GM19043 (cell line): Measurements from ENCODE around the gene DGKD.

ENCODE experiments used
- ATAC-seq: cut with Tn5 transposase; IDR thresholded peaks from one replicate; pipeline ENCODE4 v1.9.1; 2021; ENCODE audit warnings: low read depth; ENCODE audit not compliant: unreplicated experiment

DGKD gene

DNA sequence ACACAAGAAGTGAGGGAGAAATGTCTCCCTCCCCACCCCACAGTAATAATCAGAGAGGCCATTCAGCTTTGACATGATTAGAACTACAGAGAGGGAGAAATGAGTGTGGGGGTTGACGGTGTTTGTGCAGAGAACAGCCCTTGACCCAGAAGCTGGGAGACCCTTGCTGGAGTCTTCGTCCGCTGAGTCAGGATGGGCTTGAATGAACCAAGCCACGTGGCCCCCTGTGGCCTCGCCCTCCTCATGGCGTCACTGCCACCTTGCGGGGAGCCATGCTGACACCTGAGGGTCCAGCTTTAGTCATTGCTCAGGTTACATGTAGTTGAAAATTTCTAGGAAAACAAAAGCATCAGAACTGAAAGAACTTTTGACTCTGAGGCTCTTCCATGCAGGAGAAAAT, 101.2 kb downstream of the DGKD start:
- ATAC-seq: no peak

- ATAC-seq: no peak
These were observed 101.8 kb downstream of the DGKD start for GRCh38 chr2:233456111-233456510.

- ATAC-seq: no peak
These were observed 102.6 kb downstream of the DGKD start for GRCh38 chr2:233456934-233457333.

- ATAC-seq: no peak
These were observed 103.1 kb downstream of the DGKD start for GRCh38 chr2:233457356-233457755.

- ATAC-seq: no peak
These were observed 103.8 kb downstream of the DGKD start for GRCh38 chr2:233458031-233458610.

DNA sequence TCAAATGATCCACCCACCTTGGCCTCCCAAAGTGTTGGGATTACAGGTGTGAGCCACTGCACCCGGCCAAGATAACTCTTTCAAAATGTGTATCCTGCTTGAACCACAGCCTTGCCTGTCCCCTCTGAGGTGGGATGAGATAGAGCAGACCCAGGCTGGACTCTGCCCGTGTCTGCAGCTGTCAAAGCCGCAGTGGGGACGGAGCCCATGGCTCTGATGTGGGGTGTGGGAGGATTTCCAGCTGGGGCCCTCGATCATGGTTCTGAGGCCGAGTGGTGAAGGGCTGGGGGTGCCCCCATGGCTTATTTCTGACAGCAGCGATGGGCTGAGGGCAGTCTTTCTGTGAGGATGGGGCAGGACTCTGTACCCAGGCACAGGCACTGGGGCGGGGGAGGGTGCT, 104.5 kb downstream of the DGKD start:
- ATAC-seq: no peak

- ATAC-seq: no peak
These were observed 105.1 kb downstream of the DGKD start for GRCh38 chr2:233459426-233459825.

- no peak for ATAC-seq
These were observed 106.6 kb downstream of the DGKD start for GRCh38 chr2:233460726-233461441.

GRCh38 chr2:233461481-233461891, 107.2 kb downstream of the DGKD start:
- no peak for ATAC-seq

DNA sequence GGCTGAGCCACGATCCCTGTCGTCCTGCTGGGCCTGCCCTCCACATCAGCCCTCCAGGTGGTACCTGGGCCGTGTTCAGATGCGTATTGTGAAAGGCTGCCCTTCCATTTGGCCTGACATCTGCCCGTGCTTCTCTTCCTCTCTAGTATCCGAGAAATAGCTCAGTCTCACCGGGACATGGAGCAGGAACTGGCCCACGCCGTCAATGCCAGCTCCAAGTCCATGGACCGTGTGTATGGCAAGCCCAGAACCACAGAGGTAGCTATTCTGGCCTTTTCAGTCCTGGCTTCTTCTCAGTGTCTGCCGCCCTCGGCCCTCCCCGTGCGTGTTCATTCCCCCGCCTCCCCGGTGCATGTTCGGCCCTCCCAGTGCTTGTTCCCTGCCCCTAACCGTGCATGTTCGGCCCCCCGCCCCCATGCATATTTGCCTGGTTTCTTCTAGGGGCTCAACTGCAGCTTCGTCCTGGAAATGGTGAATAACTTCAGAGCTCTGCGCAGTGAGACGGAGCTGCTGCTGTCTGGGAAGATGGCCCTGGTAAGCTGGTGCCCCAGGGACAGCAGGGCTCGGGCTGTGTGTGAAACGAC, 108.0 kb downstream of the DGKD start:
- no peak for ATAC-seq

DNA sequence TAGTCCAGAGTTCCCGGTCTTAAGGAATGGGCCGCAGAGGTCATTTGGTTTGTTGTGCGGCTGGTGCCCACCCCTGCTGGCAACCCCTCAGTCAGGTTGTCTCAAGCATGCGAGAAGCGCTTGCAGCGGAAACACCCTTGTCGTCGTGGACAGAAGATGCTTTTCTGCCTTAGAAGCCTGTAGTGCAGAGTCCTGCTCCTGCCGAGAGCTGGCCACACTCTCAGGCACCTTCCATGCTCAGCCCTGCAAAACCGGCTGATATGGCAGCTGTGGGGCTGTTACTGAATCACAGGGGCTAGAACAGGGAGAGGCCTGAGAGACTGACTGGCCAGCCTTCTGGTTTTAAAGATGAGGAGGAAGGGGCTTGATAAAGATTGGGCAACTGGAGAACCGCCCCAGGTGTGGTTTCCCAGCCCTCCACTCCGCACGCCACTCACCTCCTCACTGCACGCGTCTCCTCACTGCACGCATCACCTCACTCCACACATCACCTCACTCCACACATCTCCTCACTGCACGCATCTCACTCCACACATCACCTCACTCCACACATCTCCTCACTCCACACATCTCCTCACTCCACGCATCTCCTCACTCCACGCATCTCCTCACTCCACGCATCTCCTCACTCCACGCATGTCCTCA, 108.7 kb downstream of the DGKD start:
- ATAC-seq: no peak

- no peak for ATAC-seq
These were observed 109.3 kb downstream of the DGKD start for GRCh38 chr2:233463586-233463985.

- ATAC-seq: no peak
These were observed 109.8 kb downstream of the DGKD start for GRCh38 chr2:233464056-233464455.

DNA sequence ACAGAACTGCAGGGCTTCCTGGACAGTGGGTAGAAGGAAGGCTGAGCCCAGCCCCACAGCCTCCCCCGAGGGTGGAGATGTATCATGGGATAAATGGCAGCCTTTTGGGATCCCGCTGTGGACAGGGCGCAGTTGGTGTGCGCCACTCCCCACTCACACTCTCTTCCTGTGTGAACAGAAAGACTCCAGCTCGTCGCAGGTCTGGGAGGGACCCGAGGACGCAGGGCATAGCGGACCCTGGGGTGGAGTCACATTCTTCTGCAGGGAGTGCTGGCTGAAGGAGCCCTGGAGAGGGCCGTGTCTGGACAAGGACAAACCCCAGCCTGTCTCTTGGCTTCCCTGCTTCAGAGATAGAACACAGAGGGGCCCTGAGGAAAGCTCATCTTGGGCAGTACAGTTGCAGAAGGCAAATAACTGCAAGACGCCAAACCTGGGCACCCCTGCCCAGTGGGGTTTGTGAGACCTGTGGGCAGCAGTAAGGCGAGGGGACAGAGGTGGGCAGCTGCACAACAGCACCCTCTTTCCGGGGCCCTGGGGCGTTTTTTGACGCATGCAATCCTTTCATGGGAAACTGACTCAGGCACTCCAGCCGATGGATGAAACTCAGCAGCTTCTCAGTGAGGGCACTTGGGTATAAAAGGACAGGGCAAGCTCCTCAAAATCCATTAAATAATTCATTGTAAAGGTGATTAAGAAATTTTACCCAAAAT, 110.4 kb downstream of the DGKD start:
- ATAC-seq: no peak

GRCh38 chr2:233466991-233467603, 112.8 kb downstream of the DGKD start:
- ATAC-seq: no peak

DNA sequence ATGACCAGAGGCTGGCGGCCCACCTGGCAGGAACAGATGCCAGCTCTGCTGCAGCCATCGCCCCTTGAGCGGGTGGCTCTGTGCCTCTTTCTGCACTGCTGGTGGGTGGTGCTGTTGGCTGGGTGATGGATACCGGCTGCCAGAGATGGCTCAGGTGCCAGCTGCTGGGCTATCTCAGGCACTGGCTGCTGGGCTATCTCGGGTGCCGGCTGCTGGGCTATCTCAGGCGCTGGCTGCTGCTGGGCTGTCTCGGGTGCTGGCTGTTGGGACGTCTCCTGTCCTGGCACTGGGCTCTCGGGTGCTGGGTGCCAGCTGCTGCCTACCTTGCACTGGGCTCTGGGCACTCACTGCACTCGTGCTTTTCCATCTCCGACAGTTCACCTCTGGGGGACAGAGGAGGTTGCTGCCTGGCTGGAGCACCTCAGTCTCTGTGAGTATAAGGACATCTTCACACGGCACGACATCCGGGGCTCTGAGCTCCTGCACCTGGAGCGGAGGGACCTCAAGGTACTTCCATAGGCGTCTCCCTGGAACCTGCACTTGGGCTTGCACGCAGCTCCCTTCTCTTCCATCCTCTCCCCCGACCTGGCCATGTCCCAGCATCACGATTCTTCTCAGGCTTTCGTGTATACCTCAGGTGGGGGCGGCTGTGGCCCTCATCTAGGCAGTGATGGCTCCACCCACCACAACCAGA, 113.9 kb downstream of the DGKD start:
- ATAC-seq: no peak

DNA sequence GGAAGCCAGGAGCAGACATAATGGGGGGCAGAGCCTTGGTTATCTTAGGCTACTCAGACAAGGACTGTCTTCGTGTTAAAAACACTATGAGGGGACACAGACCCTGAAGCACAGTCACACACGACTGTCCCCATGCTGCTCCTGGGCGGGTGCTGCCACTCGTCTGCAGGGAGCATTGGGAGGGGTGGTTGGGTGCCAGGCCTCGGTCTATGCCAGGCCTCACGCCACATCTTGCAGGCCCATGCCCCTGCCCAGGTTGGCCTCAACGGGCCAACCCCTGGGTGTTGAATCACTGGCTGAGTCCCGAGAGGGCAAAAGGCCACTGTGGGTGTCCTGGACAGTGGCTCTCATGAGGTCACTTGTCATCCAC, 114.4 kb downstream of the DGKD start:
- no peak for ATAC-seq

GRCh38 chr2:233469261-233470010, 115.1 kb downstream of the DGKD start:
- no peak for ATAC-seq

DNA sequence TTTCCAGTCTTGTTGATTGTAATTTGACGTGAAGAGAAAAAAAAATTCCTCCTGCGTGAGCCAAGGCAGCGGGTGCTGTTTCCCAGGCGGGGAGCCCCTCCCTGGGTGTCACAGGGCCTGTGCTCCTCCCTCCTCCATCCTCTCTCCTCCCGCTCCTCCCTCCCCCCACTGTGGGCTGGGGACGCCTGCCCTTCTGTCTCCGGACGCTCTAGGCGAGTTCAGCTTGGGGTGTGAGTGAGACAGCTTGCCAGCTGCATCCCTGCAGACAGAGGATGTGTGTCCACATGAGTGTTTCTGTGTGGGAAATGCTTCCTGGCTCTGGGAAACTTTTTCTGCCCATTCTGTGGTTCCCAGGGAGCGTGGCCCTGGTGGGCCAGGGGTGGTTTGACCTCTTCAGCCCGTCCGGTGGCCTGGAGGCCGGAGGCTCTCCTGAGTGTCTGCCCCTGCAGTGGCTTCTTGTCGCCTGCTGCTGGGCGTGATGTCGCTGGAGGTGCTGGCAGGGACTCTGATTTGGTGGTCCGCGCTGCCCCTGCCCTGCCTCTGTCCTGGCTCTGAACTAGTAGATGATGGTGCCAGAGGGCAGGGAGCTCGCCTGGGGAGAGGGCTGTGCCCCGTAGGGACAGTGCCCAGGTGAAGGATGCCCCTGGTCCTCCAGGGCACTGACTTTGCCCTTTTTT, 115.9 kb downstream of the DGKD start:
- ATAC-seq: no peak
